Stimulated activated CD4-positive, alpha-beta T cell treated with anti-CD3 and anti-CD28 coated beads, Interleukin-1b, Interleukin-23, amount 100 ng/mL, for 48 hours (primary cell): ENCODE data around the gene SLC9A3.
A peak's percentile ranks its signal among the peaks of the same experiment; 100 is the strongest.

ENCODE experiments used
- DNase-seq: peaks from one replicate; pipeline ENCODE4 v3.0.0-alpha.2; 2020

The SLC9A3 gene

GRCh38 chr5:455806-456205, 68.4 kb downstream of the SLC9A3 start:
- no peak for DNase-seq

DNA sequence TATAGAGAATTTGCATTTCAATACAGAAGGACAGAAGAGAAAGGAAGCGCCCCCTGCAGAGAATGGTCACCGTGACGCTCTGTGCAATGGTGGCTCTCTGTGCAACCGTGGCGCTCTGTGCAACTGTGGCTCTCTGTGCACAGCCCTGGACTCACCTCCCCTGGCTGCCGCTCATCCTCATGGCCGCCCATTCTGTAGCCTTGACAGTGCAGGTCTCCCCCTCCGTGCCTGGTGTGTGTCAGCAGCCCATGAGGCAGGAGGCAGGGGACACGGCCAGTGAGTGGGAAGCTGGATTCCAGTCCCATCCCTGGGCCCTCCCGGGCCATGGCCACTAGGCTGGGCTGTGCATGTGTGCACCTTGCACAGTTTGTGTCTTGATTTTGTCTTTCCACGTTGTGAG, 69.3 kb downstream of the SLC9A3 start:
- no peak for DNase-seq

DNA sequence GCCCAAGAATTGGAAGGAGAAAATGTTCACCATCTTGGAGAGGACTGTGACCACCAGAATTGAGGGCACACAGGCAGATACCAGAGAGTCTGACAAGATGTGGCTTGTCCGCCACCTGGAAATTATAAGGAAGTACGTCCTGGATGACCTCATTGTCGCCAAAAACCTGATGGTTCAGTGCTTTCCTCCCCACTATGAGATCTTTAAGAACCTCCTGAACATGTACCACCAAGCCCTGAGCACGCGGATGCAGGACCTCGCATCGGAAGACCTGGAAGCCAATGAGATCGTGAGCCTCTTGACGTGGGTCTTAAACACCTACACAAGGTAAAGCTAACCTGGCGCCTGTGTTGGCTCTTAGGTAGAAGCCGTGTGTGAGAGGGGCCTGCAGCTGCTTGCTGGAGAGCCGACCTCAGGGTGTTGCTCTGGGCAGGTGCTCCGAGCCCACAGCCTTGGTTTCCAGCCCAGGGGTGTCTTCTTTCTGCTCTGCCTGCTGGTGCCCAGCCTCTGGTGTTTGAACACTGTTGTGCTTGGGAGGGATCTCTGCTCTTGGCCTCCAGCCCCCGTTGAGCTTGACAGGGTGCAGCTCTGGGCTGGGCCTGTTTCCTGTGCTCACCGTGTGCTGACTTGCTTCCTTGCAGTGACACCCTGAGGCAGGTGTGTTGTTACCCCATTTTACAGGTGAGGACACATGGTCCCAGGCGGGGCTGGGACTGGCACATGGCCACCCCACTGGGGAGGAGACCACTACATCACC, 70.3 kb downstream of the SLC9A3 start:
- DNase-seq: no peak

GRCh38 chr5:452978-453710, 71.1 kb downstream of the SLC9A3 start:
- DNase-seq: no peak

- DNase-seq: no peak
Observed at GRCh38 chr5:451587-452458, 72.4 kb downstream of the SLC9A3 start.

- DNase-seq: no peak
Observed at GRCh38 chr5:449151-449550, 75.1 kb downstream of the SLC9A3 start.

DNA sequence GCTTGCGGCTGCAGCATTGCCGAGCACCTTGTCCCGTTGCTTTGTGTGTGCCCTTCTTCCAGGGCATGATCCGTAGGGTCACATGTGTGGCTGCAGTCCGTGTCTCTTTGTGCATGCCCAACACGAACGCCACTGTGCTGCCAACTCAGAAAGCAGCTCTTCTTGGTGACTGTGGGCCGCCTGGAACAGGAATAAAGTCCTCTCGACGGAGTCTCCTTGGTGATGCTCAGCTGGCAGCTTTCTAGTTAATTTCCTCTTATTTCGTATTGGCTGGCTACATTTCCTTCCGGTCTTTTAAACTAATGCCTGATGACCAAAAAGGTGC, 75.5 kb downstream of the SLC9A3 start:
- no peak for DNase-seq

DNA sequence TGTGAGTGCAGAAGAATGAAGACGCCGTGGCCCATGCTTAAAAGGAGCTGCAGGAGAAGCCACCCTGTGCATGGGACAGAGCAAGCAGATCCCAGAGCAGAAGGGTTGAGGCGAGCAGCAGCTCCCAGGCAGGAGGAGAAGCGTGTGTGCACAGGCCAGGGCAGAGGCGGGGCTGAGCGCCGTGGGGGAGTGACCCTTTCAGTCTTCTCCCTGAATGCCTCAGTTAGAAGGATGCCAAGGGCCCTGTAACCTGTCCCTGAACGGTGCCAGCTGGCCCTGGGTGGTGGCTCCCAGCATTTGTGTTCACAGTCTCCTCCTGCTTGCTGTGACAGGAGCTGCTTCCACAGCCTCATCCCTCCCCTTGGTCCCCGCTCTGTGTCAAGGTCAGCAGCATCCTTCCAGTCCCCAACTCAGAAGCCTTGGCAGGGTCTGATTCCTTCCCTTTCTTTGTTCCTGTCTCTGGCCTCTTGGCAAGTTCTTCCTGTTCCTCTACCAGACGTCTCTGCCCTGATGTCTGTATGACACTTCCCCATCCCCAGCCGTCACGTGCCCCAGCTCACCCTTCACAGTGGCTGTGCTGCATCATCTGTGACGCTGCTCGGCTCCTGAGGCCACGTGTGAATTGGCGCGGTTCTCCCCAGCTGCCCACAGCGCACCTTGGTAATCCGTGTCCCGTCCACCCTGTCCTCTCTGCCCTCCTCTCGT, 76.0 kb downstream of the SLC9A3 start:
- no peak for DNase-seq

- DNase-seq: no peak
Observed at GRCh38 chr5:447501-447900, 76.7 kb downstream of the SLC9A3 start.

DNA sequence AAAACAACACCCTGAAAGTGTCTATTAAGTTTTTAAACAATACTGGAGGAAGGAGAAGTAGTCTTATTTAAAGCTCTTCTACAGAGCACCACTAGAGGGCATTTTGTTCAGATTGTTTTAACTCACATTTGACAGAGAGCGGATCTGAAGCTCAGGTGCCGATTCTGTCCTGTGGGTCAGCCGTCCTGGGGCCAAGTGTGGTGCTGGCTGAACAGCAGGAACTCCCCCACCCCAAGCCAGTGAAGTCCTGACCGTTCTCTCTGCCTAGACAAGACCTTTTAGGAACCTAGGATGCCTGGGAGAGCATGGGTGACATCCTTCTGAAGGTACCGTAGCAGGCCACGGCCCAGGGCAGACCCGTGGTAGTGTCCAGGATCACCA, 77.4 kb downstream of the SLC9A3 start:
- no peak for DNase-seq

GRCh38 chr5:446066-446882, 78.0 kb downstream of the SLC9A3 start:
- no peak for DNase-seq

GRCh38 chr5:445591-445990, 78.7 kb downstream of the SLC9A3 start:
- DNase-seq: no peak

DNA sequence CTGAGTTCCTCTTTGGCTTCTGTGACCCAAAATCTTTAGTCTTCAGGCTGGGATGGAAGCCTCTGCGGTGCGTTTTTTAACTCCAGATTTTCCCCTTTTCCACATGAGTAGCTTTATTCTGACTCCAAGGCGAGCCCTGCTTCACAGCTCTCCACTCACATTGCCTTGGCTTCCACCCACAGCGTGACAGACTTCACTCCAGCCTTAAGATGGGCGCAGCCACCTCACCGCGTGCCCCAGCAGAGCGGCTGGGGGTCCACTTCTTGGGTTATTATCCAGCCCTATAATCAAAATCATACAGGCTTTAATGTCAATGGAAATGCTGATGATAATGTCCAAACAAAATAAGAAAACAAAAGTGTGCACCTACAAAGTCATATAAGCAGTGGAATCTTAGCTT, 80.0 kb downstream of the SLC9A3 start:
- no peak for DNase-seq

DNA sequence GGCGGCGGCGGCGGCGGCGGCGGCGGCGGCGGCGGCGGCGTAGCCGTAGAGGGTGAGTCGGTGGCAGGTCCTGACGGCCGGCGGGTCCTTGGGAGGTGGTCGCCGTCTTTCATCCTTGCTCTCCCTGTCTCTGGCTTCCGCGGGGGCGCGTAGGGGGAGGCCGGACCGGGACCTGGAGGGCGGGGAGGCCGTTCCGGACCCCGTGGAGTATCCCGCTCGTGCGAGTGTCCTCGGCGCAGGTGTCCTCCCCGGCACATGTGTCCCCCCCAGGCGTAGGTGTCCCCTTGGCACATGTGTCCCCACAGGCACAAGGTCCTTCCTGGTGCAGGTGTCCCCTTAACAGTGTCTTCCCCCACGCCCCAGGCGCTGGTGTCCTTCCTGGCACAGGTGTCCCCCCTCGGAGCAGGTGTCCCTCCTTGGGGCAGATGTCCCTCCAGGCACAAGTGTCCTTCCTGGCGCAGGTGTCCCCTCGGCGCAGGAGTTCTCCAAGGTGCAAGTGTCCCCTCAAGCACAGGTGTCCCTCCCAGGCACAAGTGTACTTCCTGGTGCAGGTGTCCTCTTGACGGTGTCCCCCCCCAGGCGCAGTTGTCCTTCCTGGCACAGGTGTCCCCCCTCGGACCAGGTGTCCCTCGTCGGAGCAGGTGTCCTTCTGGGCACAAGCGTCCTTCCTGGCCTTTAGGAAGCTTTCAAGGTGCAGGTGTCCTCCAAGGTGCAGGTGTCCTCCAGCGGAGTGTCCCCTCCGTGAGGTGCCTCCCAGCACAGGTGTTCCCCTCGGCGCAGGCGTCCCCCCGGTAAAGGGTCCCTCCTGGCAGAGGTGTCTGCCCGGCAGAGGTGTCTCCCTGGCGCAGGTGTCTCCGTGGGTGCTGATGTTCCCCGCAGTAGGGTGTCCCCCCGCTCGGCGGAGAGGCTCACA, 80.8 kb downstream of the SLC9A3 start:
- DNase-seq: peak; percentile 48

DNA sequence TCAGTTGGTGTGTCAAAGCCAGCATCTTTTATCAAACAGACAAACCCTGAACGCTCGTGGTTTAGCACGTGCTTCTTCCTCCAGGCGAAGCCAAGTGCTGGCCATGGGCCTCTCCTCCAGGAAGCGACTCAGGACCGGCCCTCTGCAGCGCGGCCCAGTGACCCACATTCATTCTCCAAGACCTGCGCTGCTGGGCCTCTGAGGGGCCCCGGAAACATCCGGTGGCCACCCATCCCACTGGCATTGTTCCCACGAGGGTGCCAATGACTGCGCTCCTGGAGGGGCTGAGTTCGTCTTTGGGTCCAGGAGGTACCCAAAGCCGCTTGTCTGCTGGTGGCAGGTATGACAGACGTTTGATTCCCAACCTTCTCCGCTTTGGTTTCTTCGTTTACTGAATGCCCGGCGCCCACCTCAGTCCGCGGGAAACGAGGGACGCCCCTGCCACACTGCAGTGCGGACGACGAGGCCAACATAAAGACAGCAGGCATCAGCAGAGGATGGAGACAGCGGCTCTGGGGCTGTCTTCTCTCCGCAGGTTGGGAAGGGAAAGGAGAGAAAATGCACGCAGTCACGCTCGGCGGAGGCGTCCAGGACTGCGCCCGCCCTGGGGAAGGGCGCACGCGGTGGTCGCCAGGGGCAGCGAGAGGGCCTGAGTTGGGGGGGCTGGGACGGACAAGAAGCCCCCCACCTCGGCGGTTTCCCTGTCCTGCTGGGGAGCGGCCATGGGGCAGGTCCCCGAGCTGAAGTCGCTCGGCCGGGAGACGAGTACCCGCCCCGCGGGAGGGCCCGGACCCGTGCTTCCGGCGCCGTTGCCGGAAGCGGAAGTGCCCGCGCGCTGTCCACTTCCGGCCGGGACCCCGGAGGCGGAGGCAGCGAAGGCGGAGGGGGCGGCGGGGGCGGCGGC, 81.7 kb downstream of the SLC9A3 start, which contains the start of gene EXOC3:
TSS of gene EXOC3 (plus strand) at position 842 of the 904 bp plus-strand sequence. CDS start 3,030 bp downstream, outside the sequence.
- peak; percentile 70 for DNase-seq

DNA sequence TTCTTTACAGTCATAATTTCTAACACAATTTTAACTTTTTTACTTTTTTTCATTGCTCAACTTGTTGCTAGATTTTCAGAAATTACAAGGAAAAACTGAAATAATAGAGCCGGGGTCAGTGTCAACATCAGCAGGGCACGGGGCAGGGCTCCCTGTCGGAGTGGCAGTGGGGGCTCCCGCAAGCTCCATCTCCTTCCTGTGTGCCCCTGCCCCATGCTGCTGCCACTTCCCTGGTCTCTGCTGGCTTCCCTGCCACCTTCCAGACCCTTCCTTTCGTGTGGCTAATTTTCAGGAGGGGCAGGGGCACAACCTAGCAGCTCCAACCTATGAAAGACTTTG, 82.3 kb downstream of the SLC9A3 start:
- no peak for DNase-seq

- no peak for DNase-seq
Observed at GRCh38 chr5:440401-441201, 83.6 kb downstream of the SLC9A3 start.

GRCh38 chr5:439636-440035, 84.6 kb downstream of the SLC9A3 start:
- no peak for DNase-seq

- no peak for DNase-seq
Observed at GRCh38 chr5:439181-439580, 85.1 kb downstream of the SLC9A3 start.
